GM19239 (cell line): ENCODE data around the gene IRAK3.
"Not testable (repeated sequence)": the region's sequence is repeated elsewhere in the genome, so short reads cannot be mapped to it uniquely, and the experiment has no call there.

Experiments used
- DNase-seq: peaks from one replicate; pipeline ENCODE4 v3.0.0; 2011; ENCODE audit warnings: low spot score; ENCODE audit not compliant: insufficient read length
- FAIRE-seq: peaks from 2 replicates; lab custom pipeline; 2011; peaks lifted over from hg19 to GRCh38; lab: Jason Lieb, UNC

Gene IRAK3

GRCh38 chr12:66296176-66296683 is 107.2 kb downstream of the IRAK3 start:
- no peak for DNase-seq
- FAIRE-seq = no peak

- FAIRE-seq (no peak), DNase-seq (no peak)
Observed at GRCh38 chr12:66297080-66297479, 108.1 kb downstream of the IRAK3 start.

GRCh38 chr12:66297923-66298322 is 108.9 kb downstream of the IRAK3 start:
- FAIRE-seq = no peak
- DNase-seq = no peak

GRCh38 chr12:66301944-66302826 is 113.2 kb downstream of the IRAK3 start, which contains the start of gene HELB:
Gene HELB (plus strand): TSS chr12:66302493. CDS start chr12:66302604, 111 bp downstream.
- DNase-seq (peak; percentile 51), FAIRE-seq (peak; percentile 99)

GRCh38 chr12:66302827-66303169 is 113.8 kb downstream of the IRAK3 start:
- no peak for DNase-seq
- FAIRE-seq = no peak

- DNase-seq = not testable (repeated sequence)
- FAIRE-seq = peak; percentile 96
Observed at GRCh38 chr12:66303316-66303804, 114.3 kb downstream of the IRAK3 start.
